ENCODE data around the gene UCP3.

UCP3 gene

DNA sequence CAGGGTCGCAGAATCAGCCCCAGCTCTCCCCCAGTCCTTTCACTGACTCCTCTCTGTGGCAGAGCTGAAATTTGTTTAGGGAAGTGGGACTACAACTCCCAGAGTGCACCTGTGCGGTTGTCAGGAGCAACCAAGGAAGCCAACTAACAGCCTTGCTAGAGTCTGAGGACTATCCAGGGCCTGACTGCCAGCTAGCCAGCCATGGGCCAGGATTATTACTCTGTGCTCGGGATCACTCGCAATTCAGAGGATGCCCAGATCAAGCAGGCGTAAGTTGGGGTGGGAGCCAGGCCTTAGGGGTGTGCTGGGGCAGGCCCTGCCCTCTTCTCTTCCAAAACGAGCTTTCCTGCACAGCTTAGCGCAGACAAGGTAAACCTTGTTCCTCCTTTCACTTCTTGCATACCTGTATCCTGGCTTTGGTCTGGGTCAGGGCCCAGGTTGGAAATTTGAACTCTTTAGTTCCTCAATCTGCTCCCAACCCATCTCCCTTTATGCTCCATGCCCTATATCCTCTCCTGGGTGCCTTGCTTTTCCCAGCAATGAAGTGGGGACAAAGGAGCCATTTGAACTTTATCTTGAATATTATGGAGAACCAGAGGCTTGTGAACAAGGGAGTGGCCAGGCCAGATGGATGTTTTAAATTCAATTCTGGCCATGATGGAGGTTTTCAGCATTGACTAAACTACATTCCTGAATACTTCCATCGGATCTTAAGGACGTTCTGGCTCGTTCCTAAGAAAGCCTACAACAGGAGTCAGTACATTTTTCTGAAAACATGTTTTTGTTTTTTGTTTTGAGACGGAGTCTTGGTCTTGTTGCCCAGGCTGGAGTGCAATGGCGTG lies 57.8 kb downstream of the UCP3 start, which contains the start of gene DNAJB13:
DNAJB13 (plus strand) TSS at position 158 of the 842 bp plus-strand sequence; CDS start at position 202, 44 bp downstream.
- DNase-seq: no peak
